ENCODE data around the gene IL17C. TPM values are rescaled to one million over a fixed set of nuclear protein-coding genes. Genes with fewer than 3 reads are reported as not detected.

IL17C gene
- total and polyA plus RNA-seq, 2 donors (not counting 1 experiment from before 2014, with no cell fraction given) = 1.3 to 1.5 TPM

- H3K27me3 ChIP-seq (replicated peaks in 1 of 4; ENCODE audit: control extremely low read depth in 1 of 4, control insufficient read depth in 3 of 4, insufficient read depth in 4 of 4, low read length in 3 of 4) = no peaks in the 10 kb centered on the region
- ChIA-PET POLR2A (no interaction called here), CTCF (interaction anchor here (1.1 kb wide), 1 partner anchor 39 kb away, joined by 3 read pairs; no protein-coding TSS in a partner anchor)
- WGBS (ENCODE audit: insufficient coverage) = 81% methylated on average over 23 of the region's 25 CpGs
- no peak for DNase-seq
- H3K36me3 ChIP-seq (replicated peaks in 1 of 2; ENCODE audit: control extremely low read depth in 1 of 2, control insufficient read depth in 1 of 2, extremely low read depth in 1 of 2, insufficient read depth in 2 of 2, low read length in 1 of 2) = peaks cover 0 to 45% of the 10 kb centered on the region in 2 experiments
- Mint-ChIP-seq H3K27me3 (no peaks in the 10 kb centered on the region), H3K4me3 (no peak overlapping the region), H3K9me3 (ENCODE audit: insufficient read depth) (no peaks in the 10 kb centered on the region), H3K4me1 (peaks cover 2% of the 10 kb centered on the region), H3K27ac (no peak overlapping the region)
- no peaks in the 10 kb centered on the region for H3K4me1 ChIP-seq (ENCODE audit: control insufficient read depth in 2 of 2, insufficient read depth in 2 of 2, low read length in 2 of 2)
- intact Hi-C loops (cut with micrococcal nuclease) = no loop called here
- H3K9ac ChIP-seq (ENCODE audit: low read length) = no peak overlapping the region
- H3K27ac ChIP-seq (ENCODE audit: low read length in 2 of 2) = no peak overlapping the region
- H3K9me3 ChIP-seq (ENCODE audit: control extremely low read depth in 1 of 3, control insufficient read depth in 2 of 3, insufficient read depth in 1 of 3, low read length in 2 of 3) = no peaks in the 10 kb centered on the region
- H3K79me2 ChIP-seq (ENCODE audit: control insufficient read depth, insufficient read depth, low read length) = peaks cover 75% of the 10 kb centered on the region
- peaks cover 69% of the 10 kb centered on the region for H4K20me1 ChIP-seq (ENCODE audit: control insufficient read depth, insufficient read depth, low read length, poor library complexity, severe bottlenecking)
- no peak overlapping the region for H3K4me2 ChIP-seq (replicated peaks; ENCODE audit: low read depth, low read length, poor library complexity, severe bottlenecking)
- no peak for ATAC-seq (ENCODE audit: low read depth)
- TF ChIP-seq CTCF (IDR thresholded peaks at IDR 0.05) = no peak
- TF ChIP-seq EZH2 (IDR thresholded peaks at IDR 0.05; ENCODE audit: borderline replicate concordance, insufficient read depth, low read depth, low read length, poor library complexity, severe bottlenecking) = no peak
- H3K4me3 ChIP-seq (ENCODE audit: control extremely low read depth in 1 of 5, extremely low read depth in 1 of 5, insufficient read depth in 1 of 5, low read depth in 2 of 5, low read length in 4 of 5) = no peak overlapping the region
- H2AFZ ChIP-seq (ENCODE audit: insufficient read depth, low read depth, low read length, poor library complexity, severe bottlenecking) = no peak overlapping the region
Observed at GRCh38 chr16:88599825-88600538, 38.4 kb upstream of the IL17C start.

GRCh38 chr16:88600539-88600896 is 37.9 kb upstream of the IL17C start:
- Mint-ChIP-seq H3K27ac (no peak overlapping the region), H3K27me3 (no peaks in the 10 kb centered on the region), H3K4me1 (peaks cover 2% of the 10 kb centered on the region), H3K9me3 (ENCODE audit: insufficient read depth) (no peaks in the 10 kb centered on the region), H3K4me3 (no peak overlapping the region)
- TF ChIP-seq CTCF (IDR thresholded peaks at IDR 0.05) (no peak), EZH2 (IDR thresholded peaks at IDR 0.05; ENCODE audit: borderline replicate concordance, insufficient read depth, low read depth, low read length, poor library complexity, severe bottlenecking) (no peak)
- Histone ChIP-seq H3K79me2 (ENCODE audit: control insufficient read depth, insufficient read depth, low read length) (peaks cover 74% of the 10 kb centered on the region), H3K4me1 (ENCODE audit: control insufficient read depth in 2 of 2, insufficient read depth in 2 of 2, low read length in 2 of 2) (no peaks in the 10 kb centered on the region), H3K4me2 (replicated peaks; ENCODE audit: low read depth, low read length, poor library complexity, severe bottlenecking) (no peak overlapping the region), H4K20me1 (ENCODE audit: control insufficient read depth, insufficient read depth, low read length, poor library complexity, severe bottlenecking) (peaks cover 63% of the 10 kb centered on the region), H3K27me3 (replicated peaks in 1 of 4; ENCODE audit: control extremely low read depth in 1 of 4, control insufficient read depth in 3 of 4, insufficient read depth in 4 of 4, low read length in 3 of 4) (no peaks in the 10 kb centered on the region), H3K27ac (ENCODE audit: low read length in 2 of 2) (no peak overlapping the region), H3K9me3 (ENCODE audit: control extremely low read depth in 1 of 3, control insufficient read depth in 2 of 3, insufficient read depth in 1 of 3, low read length in 2 of 3) (no peaks in the 10 kb centered on the region), H3K36me3 (replicated peaks in 1 of 2; ENCODE audit: control extremely low read depth in 1 of 2, control insufficient read depth in 1 of 2, extremely low read depth in 1 of 2, insufficient read depth in 2 of 2, low read length in 1 of 2) (peaks cover 0 to 46% of the 10 kb centered on the region in 2 experiments), H2AFZ (ENCODE audit: insufficient read depth, low read depth, low read length, poor library complexity, severe bottlenecking) (no peak overlapping the region), H3K9ac (ENCODE audit: low read length) (no peak overlapping the region), H3K4me3 (ENCODE audit: control extremely low read depth in 1 of 5, extremely low read depth in 1 of 5, insufficient read depth in 1 of 5, low read depth in 2 of 5, low read length in 4 of 5) (no peak overlapping the region)
- WGBS (ENCODE audit: insufficient coverage) = 100% methylated on average over 6 of the region's 6 CpGs
- intact Hi-C loops (cut with micrococcal nuclease) = no loop called here
- CTCF ChIA-PET = no interaction called here
- ATAC-seq (ENCODE audit: low read depth) (no peak), DNase-seq (no peak)
- POLR2A ChIA-PET = no interaction called here

All from B cell (primary cell).